ENCODE results near the gene SLC27A3.
A peak's percentile ranks its signal among the peaks of the same experiment; 100 is the strongest.

SLC27A3 gene

DNA sequence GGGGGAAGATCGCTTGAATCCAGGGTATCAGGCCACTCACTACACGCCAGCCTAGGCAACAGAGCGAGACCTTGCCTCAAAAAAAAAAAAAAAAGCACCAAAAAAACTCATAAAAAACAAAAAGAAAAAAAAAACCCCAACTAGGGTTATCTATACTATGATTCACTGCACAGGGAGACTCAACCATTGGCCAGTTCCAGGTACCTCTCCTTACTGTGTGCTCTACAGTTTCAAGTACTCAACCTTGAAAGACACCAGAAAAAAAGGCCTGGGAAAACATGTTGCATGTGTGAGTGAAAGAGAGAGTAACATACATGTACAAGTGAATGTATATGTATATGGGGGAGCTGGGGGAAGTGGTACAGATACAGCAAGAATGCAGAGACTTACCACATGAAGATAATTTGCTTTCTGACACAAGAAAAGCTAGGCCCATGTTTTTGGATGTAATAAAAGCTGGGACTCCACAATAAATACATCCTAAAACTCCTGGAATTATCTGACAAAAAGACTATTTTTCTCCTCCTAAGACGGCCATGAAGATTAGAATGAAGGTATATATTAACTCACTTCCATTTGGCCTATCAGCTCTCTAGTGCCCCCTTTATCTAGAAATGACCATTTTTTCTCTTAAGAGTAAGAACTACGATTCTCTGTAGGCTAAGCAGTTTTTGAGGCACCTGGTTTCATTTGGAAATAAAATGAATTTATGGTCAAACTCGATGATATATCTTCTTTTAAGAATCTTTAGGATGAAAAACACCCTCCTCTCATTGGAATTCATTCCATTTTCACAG lies 52.2 kb downstream of the SLC27A3 start:
- ATAC-seq = 0 out of 3 replicates have a peak, but pooled peaks have one; percentile 34
- TF ChIP-seq TCF4 (CRISPR knock-in tag; IDR thresholded peaks at IDR 0.05; ENCODE audit: borderline replicate concordance) (no peak), BACH2 (CRISPR knock-in tag; IDR thresholded peaks at IDR 0.05; ENCODE audit: borderline replicate concordance) (no peak), CREB5 (CRISPR knock-in tag; IDR thresholded peaks at IDR 0.05; ENCODE audit: low read depth) (no peak), GLIS3 (CRISPR knock-in tag; IDR thresholded peaks at IDR 0.05) (no peak), CSDC2 (CRISPR knock-in tag; IDR thresholded peaks at IDR 0.05) (no peak), ISL1 (CRISPR knock-in tag; IDR thresholded peaks at IDR 0.05) (no peak), CSRNP3 (CRISPR knock-in tag; IDR thresholded peaks at IDR 0.05) (no peak), PATZ1 (CRISPR knock-in tag; IDR thresholded peaks at IDR 0.05; ENCODE audit: borderline replicate concordance) (no peak), PPARA (CRISPR knock-in tag; IDR thresholded peaks at IDR 0.05; ENCODE audit: borderline replicate concordance) (no peak), ZNF70 (CRISPR knock-in tag; IDR thresholded peaks at IDR 0.05) (no peak), ESRRG (CRISPR knock-in tag; IDR thresholded peaks at IDR 0.05) (no peak), OSR1 (CRISPR knock-in tag; IDR thresholded peaks at IDR 0.05) (no peak), ZFP3 (CRISPR knock-in tag; IDR thresholded peaks at IDR 0.05) (no peak), TOX (CRISPR knock-in tag; IDR thresholded peaks at IDR 0.05; ENCODE audit: borderline replicate concordance) (no peak), POU6F1 (CRISPR knock-in tag; IDR thresholded peaks at IDR 0.05; ENCODE audit: borderline replicate concordance, low read depth) (no peak), ARNTL (CRISPR knock-in tag; IDR thresholded peaks at IDR 0.05; ENCODE audit: borderline replicate concordance, low read depth) (no peak), ZFP30 (CRISPR knock-in tag; IDR thresholded peaks at IDR 0.05) (no peak)
- TF ChIP-seq, protein P1, sequence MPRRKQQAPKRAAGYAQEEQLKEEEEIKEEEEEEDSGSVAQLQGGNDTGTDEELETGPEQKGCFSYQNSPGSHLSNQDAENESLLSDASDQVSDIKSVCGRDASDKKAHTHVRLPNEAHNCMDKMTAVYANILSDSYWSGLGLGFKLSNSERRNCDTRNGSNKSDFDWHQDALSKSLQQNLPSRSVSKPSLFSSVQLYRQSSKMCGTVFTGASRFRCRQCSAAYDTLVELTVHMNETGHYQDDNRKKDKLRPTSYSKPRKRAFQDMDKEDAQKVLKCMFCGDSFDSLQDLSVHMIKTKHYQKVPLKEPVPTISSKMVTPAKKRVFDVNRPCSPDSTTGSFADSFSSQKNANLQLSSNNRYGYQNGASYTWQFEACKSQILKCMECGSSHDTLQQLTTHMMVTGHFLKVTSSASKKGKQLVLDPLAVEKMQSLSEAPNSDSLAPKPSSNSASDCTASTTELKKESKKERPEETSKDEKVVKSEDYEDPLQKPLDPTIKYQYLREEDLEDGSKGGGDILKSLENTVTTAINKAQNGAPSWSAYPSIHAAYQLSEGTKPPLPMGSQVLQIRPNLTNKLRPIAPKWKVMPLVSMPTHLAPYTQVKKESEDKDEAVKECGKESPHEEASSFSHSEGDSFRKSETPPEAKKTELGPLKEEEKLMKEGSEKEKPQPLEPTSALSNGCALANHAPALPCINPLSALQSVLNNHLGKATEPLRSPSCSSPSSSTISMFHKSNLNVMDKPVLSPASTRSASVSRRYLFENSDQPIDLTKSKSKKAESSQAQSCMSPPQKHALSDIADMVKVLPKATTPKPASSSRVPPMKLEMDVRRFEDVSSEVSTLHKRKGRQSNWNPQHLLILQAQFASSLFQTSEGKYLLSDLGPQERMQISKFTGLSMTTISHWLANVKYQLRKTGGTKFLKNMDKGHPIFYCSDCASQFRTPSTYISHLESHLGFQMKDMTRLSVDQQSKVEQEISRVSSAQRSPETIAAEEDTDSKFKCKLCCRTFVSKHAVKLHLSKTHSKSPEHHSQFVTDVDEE (CRISPR knock-in tag; IDR thresholded peaks at IDR 0.05) = no peak

Measured in SK-N-SH treated with all-trans-retinoic acid at 6 μM for 48 hours (cell line).